Body of pancreas (tissue), 4 donors: ENCODE data around the gene CRYAA. TPM values are rescaled to one million over a fixed set of nuclear protein-coding genes. Genes with fewer than 3 reads are reported as not detected.

Experiments used
- ATAC-seq: fragments of 150-250 bp; one replicate; pipeline ENCODE4 v1.9.1; 2016
- DNase-seq, 4 donors: peaks; one replicate each; pipeline ENCODE4 v3.0.0-alpha.2; 2019
- H3K27ac ChIP-seq, 4 donors: fragments of 200-600 bp; sonication (generic); 1 replicate in 3 of 4; 2 replicates in 1 of 4; pipeline versions ENCODE4 v1.5.1 to v1.6.1; 2016 to 2019; ENCODE audit warnings: mild to moderate bottlenecking in 1 of 4, mixed read lengths in 1 of 4, moderate library complexity in 1 of 4
- H3K27me3 ChIP-seq, 2 donors: fragments of 200-600 bp; sonication (generic); one replicate each; pipeline ENCODE4 v1.6.0; 2016; ENCODE audit warnings: mild to moderate bottlenecking in 1 of 2
- H3K36me3 ChIP-seq, 2 donors: fragments of 200-600 bp; sonication (generic); replicated peaks in 1 of 2; 2 replicates each; pipeline ENCODE4 v1.5.1; 2016; ENCODE audit warnings: low read depth in 2 of 2; ENCODE audit not compliant: insufficient read depth in 1 of 2
- H3K4me1 ChIP-seq: fragments of 200-600 bp; sonication (generic); one replicate; pipeline ENCODE4 v1.6.0; 2016
- H3K4me3 ChIP-seq, 2 donors: fragments of 200-600 bp; sonication (generic); 1 replicate in 1 of 2; 2 replicates in 1 of 2; pipeline ENCODE4 v1.5.1; 2016 to 2019
- H3K9me3 ChIP-seq, 3 donors: fragments of 200-600 bp; sonication (generic); 1 replicate in 2 of 3; 2 replicates in 1 of 3; pipeline ENCODE4 v1.5.1; 2016
- CTCF ChIP-seq, 7 experiments: fragments of 450-650 bp in 4 of 7; fragments of 200-600 bp in 3 of 7; sonication (generic) in 3 of 7; IDR thresholded peaks; one replicate each; pipeline ENCODE4 v1.5.1; 2016 to 2019; ENCODE audit warnings: antibody characterized with exemption in 7 of 7
- POLR2A ChIP-seq, 3 donors: fragments of 450-650 bp; IDR thresholded peaks; one replicate each; pipeline ENCODE4 v1.6.1; 2016; ENCODE audit warnings: antibody characterized with exemption in 3 of 3, mild to moderate bottlenecking in 2 of 3
- WGBS, 2 donors: methylation state at CpG; one replicate each; pipeline ENCODE4 v1.1.5; 2017; 5-methylcytosine and 5-hydroxymethylcytosine counted together
- intact Hi-C: fragments of 100-400 bp; cut with DNase I; formaldehyde crosslinking; loops from one replicate; pipeline ENCODE4 v1.15.1; 2023
- total RNA-seq, 2 donors: library from RNA; depleted of rRNA; stranded (reverse); fragments of >200 nt; gene quantifications; one replicate each; pipeline ENCODE4 v1.1.0, GENCODE V29; 2016

The CRYAA gene
- total RNA-seq, 2 donors from 2014 or later, result not detected

GRCh38 chr21:43211760-43212115 is 42.9 kb downstream of the CRYAA start:
- intact Hi-C loops, result no loop called here
- peak overlapping the region in 3 of 4 donors; percentile 25 to 38 (median 36) for H3K27ac ChIP-seq
- no peaks in the 10 kb centered on the region for H3K9me3 ChIP-seq
- no peak overlapping the region for H3K4me3 ChIP-seq
- WGBS, 2 donors, result 16 to 34% methylated on average over 3 to 7 of the region's 7 CpGs
- peaks cover 17% of the 10 kb centered on the region for H3K4me1 ChIP-seq
- ATAC-seq, result peak; percentile 61
- TF ChIP-seq CTCF (IDR thresholded peaks at IDR 0.05) (no peak), POLR2A (IDR thresholded peaks at IDR 0.05) (no peak)
- no peaks in the 10 kb centered on the region for H3K27me3 ChIP-seq
- H3K36me3 ChIP-seq, result no peaks in the 10 kb centered on the region
- peak; percentile 18 to 61 (median 40) for DNase-seq

Other genes with a start within 250 kb of the CRYAA start
- under 1 TPM in 1 of 2 donors, not detected in 1; 0.52 TPM for gene ERVH48-1, start 243.4 kb upstream of the CRYAA start, total RNA-seq
- gene PKNOX1, start 194.4 kb upstream of the CRYAA start, total RNA-seq, result 10 to 100 TPM; 11.2 to 27.4 TPM
- gene CBS, start 93.2 kb upstream of the CRYAA start, total RNA-seq, result 100 to 1,000 TPM; 196 to 199 TPM
- gene U2AF1, start 61.4 kb upstream of the CRYAA start, total RNA-seq, result 10 to 100 TPM; 34.2 to 40.9 TPM